Activated naive CD4-positive, alpha-beta T cell treated with anti-CD3 and anti-CD28 coated beads for 36 hours (primary cell): Measurements from ENCODE around the gene TAGAP. TPM values are rescaled to one million over a fixed set of nuclear protein-coding genes. Genes with fewer than 3 reads are reported as not detected.

Experiments
- CTCF ChIA-PET: fragments of 350-600 bp; sonication (Branson Sonifier 250); formaldehyde crosslinking; loops from one replicate; lab custom pipeline; 2021; ENCODE audit warnings: antibody characterized with exemption; lab: Charles Lee
- DNase-seq: peaks from one replicate; pipeline ENCODE4 v3.0.0-alpha.2; 2020
- H3K27ac Mint-ChIP-seq: one replicate; pipeline ENCODE4 v1.8.0; 2021; ENCODE audit warnings: mild to moderate bottlenecking, mixed read lengths
- H3K27me3 Mint-ChIP-seq: one replicate; pipeline ENCODE4 v1.8.0; 2021; ENCODE audit warnings: low read depth, mixed read lengths
- H3K36me3 Mint-ChIP-seq: one replicate; pipeline ENCODE4 v1.8.0; 2021; ENCODE audit warnings: low read depth, mixed read lengths
- H3K4me1 Mint-ChIP-seq: one replicate; pipeline ENCODE4 v1.8.0; 2021; ENCODE audit warnings: low read depth, mixed read lengths
- H3K4me3 Mint-ChIP-seq: one replicate; pipeline ENCODE4 v1.8.0; 2021; ENCODE audit warnings: mild to moderate bottlenecking, moderate library complexity, mixed read lengths
- H3K9me3 Mint-ChIP-seq: one replicate; pipeline ENCODE4 v1.8.0; 2021; ENCODE audit warnings: mixed read lengths
- intact Hi-C: fragments of 100-400 bp; cut with micrococcal nuclease; formaldehyde crosslinking; loops from one replicate; pipeline ENCODE4 v1.15.1; 2023
- total RNA-seq, 2 experiments: library from RNA; stranded (reverse); gene quantifications; one replicate each; pipeline ENCODE4 v1.2.3, GENCODE V29; 2021

The TAGAP gene
- total RNA-seq, 2 experiments from 2014 or later: 79.6 to 82.6 TPM

GRCh38 chr6:159067334-159067733, 22.5 kb upstream of the TAGAP start:
- intact Hi-C loops: loop anchor here (10.0 kb wide), 1 partner anchor 907 kb away; no protein-coding TSS in a partner anchor
- no peaks in the 10 kb centered on the region for H3K36me3 Mint-ChIP-seq
- H3K9me3 Mint-ChIP-seq: no peaks in the 10 kb centered on the region
- no peaks in the 10 kb centered on the region for H3K27me3 Mint-ChIP-seq
- CTCF ChIA-PET: interaction anchor here (0.6 to 1.8 kb wide), 4 partner anchors 27 to 37 kb away, joined by 3 to 5 read pairs (median 3); no protein-coding TSS in a partner anchor
- H3K4me1 Mint-ChIP-seq: peaks cover 64% of the 10 kb centered on the region
- DNase-seq: peak; percentile 68
- H3K4me3 Mint-ChIP-seq: no peak overlapping the region
- peak overlapping the region; percentile 64 for H3K27ac Mint-ChIP-seq

- CTCF ChIA-PET: interaction anchor here (1.0 to 1.3 kb wide), 2 partner anchors 17 to 48 kb away, joined by 3 to 7 read pairs; no protein-coding TSS in a partner anchor
- Mint-ChIP-seq H3K36me3 (peaks cover 1% of the 10 kb centered on the region), H3K4me1 (peaks cover 66% of the 10 kb centered on the region), H3K27me3 (no peaks in the 10 kb centered on the region), H3K27ac (no peak overlapping the region), H3K4me3 (no peak overlapping the region), H3K9me3 (no peaks in the 10 kb centered on the region)
- DNase-seq: no peak
- intact Hi-C loops: loop anchor here (10.0 kb wide), 1 partner anchor 908 kb away; no protein-coding TSS in a partner anchor
Measured at GRCh38 chr6:159066483-159066882, 21.7 kb upstream of the TAGAP start.

GRCh38 chr6:159065759-159066329, 21.1 kb upstream of the TAGAP start:
- Mint-ChIP-seq H3K27ac (peak overlapping the region; percentile 54), H3K27me3 (no peaks in the 10 kb centered on the region), H3K4me1 (peaks cover 71% of the 10 kb centered on the region), H3K4me3 (no peak overlapping the region), H3K36me3 (peaks cover 3% of the 10 kb centered on the region), H3K9me3 (no peaks in the 10 kb centered on the region)
- intact Hi-C loops: loop anchor here (10.0 kb wide), 1 partner anchor 909 kb away; no protein-coding TSS in a partner anchor
- CTCF ChIA-PET: interaction anchor here (1.0 to 2.3 kb wide), 7 partner anchors 18 to 48 kb away, joined by 3 to 13 read pairs (median 5); partner anchors contain the start of gene TAGAP
- DNase-seq: no peak

- peaks cover 77% of the 10 kb centered on the region for H3K4me1 Mint-ChIP-seq
- CTCF ChIA-PET: interaction anchor here (0.5 to 2.3 kb wide), 13 partner anchors 13 to 91 kb away, joined by 3 to 13 read pairs (median 4); partner anchors contain the start of gene TAGAP
- H3K36me3 Mint-ChIP-seq: peaks cover 3% of the 10 kb centered on the region
- DNase-seq: no peak
- no peaks in the 10 kb centered on the region for H3K27me3 Mint-ChIP-seq
- H3K9me3 Mint-ChIP-seq: no peaks in the 10 kb centered on the region
- H3K4me3 Mint-ChIP-seq: no peak overlapping the region
- H3K27ac Mint-ChIP-seq: peak overlapping the region; percentile 91
- intact Hi-C loops: loop anchor here (10.0 kb wide), 1 partner anchor 910 kb away; no protein-coding TSS in a partner anchor
Measured at GRCh38 chr6:159065091-159065490, 20.3 kb upstream of the TAGAP start.

- peak overlapping the region; percentile 91 for H3K27ac Mint-ChIP-seq
- intact Hi-C loops: loop anchor here (10.0 kb wide), 1 partner anchor 910 kb away; no protein-coding TSS in a partner anchor
Measured at GRCh38 chr6:159064477-159064876, 19.7 kb upstream of the TAGAP start.

GRCh38 chr6:159063549-159063948, 18.8 kb upstream of the TAGAP start:
- intact Hi-C loops: loop anchor here (10.0 kb wide), 1 partner anchor 911 kb away; no protein-coding TSS in a partner anchor
- no peaks in the 10 kb centered on the region for H3K27me3 Mint-ChIP-seq
- no peak for DNase-seq
- H3K4me1 Mint-ChIP-seq: peaks cover 90% of the 10 kb centered on the region
- peak overlapping the region; percentile 91 for H3K27ac Mint-ChIP-seq
- CTCF ChIA-PET: interaction anchor here (0.6 to 2.3 kb wide), 6 partner anchors 24 to 362 kb away, joined by 3 to 13 read pairs (median 4); no protein-coding TSS in a partner anchor
- H3K4me3 Mint-ChIP-seq: no peak overlapping the region
- H3K9me3 Mint-ChIP-seq: no peaks in the 10 kb centered on the region
- peaks cover 3% of the 10 kb centered on the region for H3K36me3 Mint-ChIP-seq

More at GRCh38 chr6:159064477-159064876, 19.7 kb upstream of the TAGAP start:
- Mint-ChIP-seq H3K4me3 (no peak overlapping the region), H3K36me3 (peaks cover 3% of the 10 kb centered on the region), H3K9me3 (no peaks in the 10 kb centered on the region), H3K27me3 (no peaks in the 10 kb centered on the region), H3K4me1 (peaks cover 83% of the 10 kb centered on the region)
- DNase-seq: peak; percentile 26
- CTCF ChIA-PET: interaction anchor here (0.5 to 2.3 kb wide), 12 partner anchors 14 to 91 kb away, joined by 3 to 13 read pairs (median 4); partner anchors contain the start of gene TAGAP

- intact Hi-C loops: loop anchor here (1.0 to 10.0 kb wide), 4 partner anchors 17 to 912 kb away; no protein-coding TSS in a partner anchor
- Mint-ChIP-seq H3K4me1 (peaks cover 95% of the 10 kb centered on the region), H3K27me3 (no peaks in the 10 kb centered on the region), H3K4me3 (peak overlapping the region; percentile 6), H3K9me3 (no peaks in the 10 kb centered on the region), H3K36me3 (peaks cover 3% of the 10 kb centered on the region), H3K27ac (peak overlapping the region; percentile 91)
- no peak for DNase-seq
- CTCF ChIA-PET: interaction anchor here (0.6 to 1.6 kb wide), 6 partner anchors 18 to 54 kb away, joined by 3 to 9 read pairs (median 4); partner anchors contain the start of gene TAGAP
Measured at GRCh38 chr6:159062976-159063375, 18.2 kb upstream of the TAGAP start.

- peak overlapping the region; percentile 6 for H3K4me3 Mint-ChIP-seq
- intact Hi-C loops: loop anchor here (1.0 to 10.0 kb wide), 4 partner anchors 18 to 912 kb away; no protein-coding TSS in a partner anchor
- no peaks in the 10 kb centered on the region for H3K27me3 Mint-ChIP-seq
- peaks cover 3% of the 10 kb centered on the region for H3K36me3 Mint-ChIP-seq
- peaks cover 95% of the 10 kb centered on the region for H3K4me1 Mint-ChIP-seq
- CTCF ChIA-PET: interaction anchor here (0.6 to 1.6 kb wide), 5 partner anchors 17 to 42 kb away, joined by 3 to 9 read pairs (median 4); partner anchors contain the start of gene TAGAP
- no peaks in the 10 kb centered on the region for H3K9me3 Mint-ChIP-seq
- peak; percentile 77 for DNase-seq
- H3K27ac Mint-ChIP-seq: peak overlapping the region; percentile 91
Measured at GRCh38 chr6:159062564-159062945, 17.8 kb upstream of the TAGAP start.

- CTCF ChIA-PET: interaction anchor here (0.8 to 1.6 kb wide), 4 partner anchors 19 to 42 kb away, joined by 4 to 9 read pairs (median 4); no protein-coding TSS in a partner anchor
- H3K4me3 Mint-ChIP-seq: no peak overlapping the region
- peaks cover 95% of the 10 kb centered on the region for H3K4me1 Mint-ChIP-seq
- peaks cover 3% of the 10 kb centered on the region for H3K36me3 Mint-ChIP-seq
- no peaks in the 10 kb centered on the region for H3K9me3 Mint-ChIP-seq
- intact Hi-C loops: loop anchor here (1.0 to 10.0 kb wide), 4 partner anchors 18 to 913 kb away; no protein-coding TSS in a partner anchor
- H3K27me3 Mint-ChIP-seq: no peaks in the 10 kb centered on the region
- H3K27ac Mint-ChIP-seq: peak overlapping the region; percentile 91
- peak; percentile 62 for DNase-seq
Measured at GRCh38 chr6:159061805-159062563, 17.2 kb upstream of the TAGAP start.

GRCh38 chr6:159061146-159061545, 16.4 kb upstream of the TAGAP start:
- intact Hi-C loops: loop anchor here (10.0 kb wide), 1 partner anchor 914 kb away; no protein-coding TSS in a partner anchor
- DNase-seq: no peak
- H3K27me3 Mint-ChIP-seq: no peaks in the 10 kb centered on the region
- peaks cover 3% of the 10 kb centered on the region for H3K36me3 Mint-ChIP-seq
- peaks cover 95% of the 10 kb centered on the region for H3K4me1 Mint-ChIP-seq
- peak overlapping the region; percentile 91 for H3K27ac Mint-ChIP-seq
- H3K4me3 Mint-ChIP-seq: no peak overlapping the region
- CTCF ChIA-PET: interaction anchor here (0.6 to 1.7 kb wide), 3 partner anchors 19 to 122 kb away, joined by 3 to 4 read pairs (median 3); no protein-coding TSS in a partner anchor
- H3K9me3 Mint-ChIP-seq: no peaks in the 10 kb centered on the region

GRCh38 chr6:159059885-159060506, 15.2 kb upstream of the TAGAP start:
- CTCF ChIA-PET: interaction anchor here (1.0 to 1.7 kb wide), 2 partner anchors 17 to 36 kb away, joined by 3 to 4 read pairs; no protein-coding TSS in a partner anchor
- Mint-ChIP-seq H3K27me3 (no peaks in the 10 kb centered on the region), H3K9me3 (no peaks in the 10 kb centered on the region), H3K27ac (peak overlapping the region; percentile 91), H3K4me1 (peaks cover 93% of the 10 kb centered on the region), H3K4me3 (no peak overlapping the region), H3K36me3 (peaks cover 3% of the 10 kb centered on the region)
- peak; percentile 36 for DNase-seq
- intact Hi-C loops: loop anchor here (1.0 to 10.0 kb wide), 12 partner anchors 15 to 915 kb away; no protein-coding TSS in a partner anchor
